Astrocyte (in vitro differentiated cells and primary cell): Measurements from ENCODE around the gene KIZ. TPM values are rescaled to one million over a fixed set of nuclear protein-coding genes. Genes with fewer than 3 reads are reported as not detected.

ENCODE experiments used
- DNase-seq: peaks from one replicate; pipeline ENCODE4 v3.0.0-alpha.2; 2010; ENCODE audit warnings: low read depth
- FAIRE-seq: peaks from 2 replicates; lab custom pipeline; 2011; peaks lifted over from hg19 to GRCh38; lab: Jason Lieb, UNC
- H2AFZ ChIP-seq: 2 replicates; pipeline ENCODE4 v1.6.0; 2012; ENCODE audit warnings: low read depth, low read length, inconsistent platforms
- H3K27ac ChIP-seq: 2 replicates; pipeline ENCODE4 v1.5.1; 2011; ENCODE audit warnings: low read depth, low read length, inconsistent platforms
- H3K27me3 ChIP-seq: 2 replicates; pipeline ENCODE4 v1.6.0; 2011; ENCODE audit warnings: low read length, inconsistent platforms; ENCODE audit not compliant: insufficient read depth
- H3K36me3 ChIP-seq: 2 replicates; pipeline ENCODE4 v1.5.1; 2011; ENCODE audit warnings: low read length, inconsistent platforms; ENCODE audit not compliant: insufficient read depth
- H3K4me1 ChIP-seq: 2 replicates; pipeline ENCODE4 v1.5.1; 2011; ENCODE audit warnings: low read length, inconsistent platforms; ENCODE audit not compliant: insufficient read depth
- H3K4me2 ChIP-seq: 2 replicates; pipeline ENCODE4 v1.6.0; 2012; ENCODE audit warnings: low read length, inconsistent platforms
- H3K4me3 ChIP-seq: 2 replicates; pipeline ENCODE4 v1.5.1; 2011; ENCODE audit warnings: low read depth, mild to moderate bottlenecking, low read length, inconsistent platforms; ENCODE audit not compliant: insufficient read depth
- H3K79me2 ChIP-seq: 2 replicates; pipeline ENCODE4 v1.6.0; 2012; ENCODE audit warnings: mild to moderate bottlenecking, low read length, inconsistent platforms; ENCODE audit not compliant: insufficient read depth
- H3K9ac ChIP-seq: 2 replicates; pipeline ENCODE4 v1.6.0; 2012; ENCODE audit warnings: mild to moderate bottlenecking, low read length, inconsistent platforms
- H3K9me3 ChIP-seq: 2 replicates; pipeline ENCODE4 v1.5.1; 2012; ENCODE audit warnings: low read depth, mild to moderate bottlenecking, low read length, inconsistent platforms; ENCODE audit not compliant: insufficient read depth
- H4K20me1 ChIP-seq: 2 replicates; pipeline ENCODE4 v1.6.0; 2012; ENCODE audit warnings: low read length, inconsistent platforms; ENCODE audit not compliant: insufficient read depth
- H3K27ac Mint-ChIP-seq: one replicate; pipeline ENCODE4 v1.8.0; 2021; ENCODE audit warnings: mild to moderate bottlenecking, mixed read lengths; ENCODE audit not compliant: unreplicated experiment
- H3K27me3 Mint-ChIP-seq: one replicate; pipeline ENCODE4 v1.8.0; 2021; ENCODE audit warnings: low read depth, mixed read lengths; ENCODE audit not compliant: unreplicated experiment
- H3K36me3 Mint-ChIP-seq: one replicate; pipeline ENCODE4 v1.8.0; 2021; ENCODE audit warnings: low read depth, mixed read lengths; ENCODE audit not compliant: unreplicated experiment
- H3K4me1 Mint-ChIP-seq: one replicate; pipeline ENCODE4 v1.8.0; 2021; ENCODE audit warnings: low read depth, mixed read lengths; ENCODE audit not compliant: unreplicated experiment
- H3K4me3 Mint-ChIP-seq: one replicate; pipeline ENCODE4 v1.8.0; 2021; ENCODE audit warnings: mild to moderate bottlenecking, moderate library complexity, mixed read lengths; ENCODE audit not compliant: unreplicated experiment
- H3K9me3 Mint-ChIP-seq: one replicate; pipeline ENCODE4 v1.8.0; 2021; ENCODE audit warnings: mild to moderate bottlenecking, mixed read lengths; ENCODE audit not compliant: unreplicated experiment
- EZH2 ChIP-seq: IDR thresholded peaks from 2 replicates; pipeline ENCODE4 v1.6.1; 2012; ENCODE audit warnings: mild to moderate bottlenecking, low read length, inconsistent platforms; ENCODE audit not compliant: insufficient read depth
- total RNA-seq: library from RNA; stranded (reverse); gene quantifications from 2 replicates; pipeline ENCODE4 v1.2.1, GENCODE V29; 2021
- TF ChIP-seq, protein P1 (sequence below): IDR thresholded peaks from 2 replicates; pipeline ENCODE4 v1.5.1; 2011; ENCODE audit warnings: low read depth, mild to moderate bottlenecking, inconsistent platforms, low read length, moderate library complexity; ENCODE audit not compliant: insufficient read depth

Gene KIZ
- total RNA-seq, 1 donor from 2014 or later = 9.7 TPM

DNA sequence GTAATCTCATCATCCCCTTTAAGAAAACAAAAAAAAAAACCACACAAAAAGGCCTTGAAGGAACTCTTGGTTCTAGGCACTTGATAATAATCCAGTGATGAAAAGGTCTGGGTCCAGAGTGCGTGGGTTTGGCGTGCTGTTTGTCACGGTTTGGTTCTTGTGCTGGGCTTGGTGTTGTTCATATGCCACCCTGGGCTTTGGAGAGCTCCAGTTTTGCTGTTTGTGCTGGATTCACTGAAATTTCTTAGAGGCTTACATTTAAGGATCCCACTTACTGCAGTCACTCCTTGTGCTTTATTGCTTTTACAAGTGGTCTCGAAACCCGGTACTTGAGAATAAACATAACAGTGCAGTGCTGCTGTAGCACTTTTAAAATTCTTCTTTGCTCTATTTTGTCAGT is 108.4 kb downstream of the KIZ start:
- Histone ChIP-seq H3K36me3 (no peaks in the 10 kb centered on the region), H3K4me2 (no peak overlapping the region), H3K4me3 (no peak overlapping the region), H3K9ac (no peak overlapping the region), H4K20me1 (no peaks in the 10 kb centered on the region), H3K27ac (no peak overlapping the region), H3K27me3 (no peaks in the 10 kb centered on the region), H3K79me2 (no peaks in the 10 kb centered on the region), H3K4me1 (no peaks in the 10 kb centered on the region), H3K9me3 (no peaks in the 10 kb centered on the region), H2AFZ (no peak overlapping the region)
- TF ChIP-seq EZH2 = no peak
- TF ChIP-seq, protein P1, sequence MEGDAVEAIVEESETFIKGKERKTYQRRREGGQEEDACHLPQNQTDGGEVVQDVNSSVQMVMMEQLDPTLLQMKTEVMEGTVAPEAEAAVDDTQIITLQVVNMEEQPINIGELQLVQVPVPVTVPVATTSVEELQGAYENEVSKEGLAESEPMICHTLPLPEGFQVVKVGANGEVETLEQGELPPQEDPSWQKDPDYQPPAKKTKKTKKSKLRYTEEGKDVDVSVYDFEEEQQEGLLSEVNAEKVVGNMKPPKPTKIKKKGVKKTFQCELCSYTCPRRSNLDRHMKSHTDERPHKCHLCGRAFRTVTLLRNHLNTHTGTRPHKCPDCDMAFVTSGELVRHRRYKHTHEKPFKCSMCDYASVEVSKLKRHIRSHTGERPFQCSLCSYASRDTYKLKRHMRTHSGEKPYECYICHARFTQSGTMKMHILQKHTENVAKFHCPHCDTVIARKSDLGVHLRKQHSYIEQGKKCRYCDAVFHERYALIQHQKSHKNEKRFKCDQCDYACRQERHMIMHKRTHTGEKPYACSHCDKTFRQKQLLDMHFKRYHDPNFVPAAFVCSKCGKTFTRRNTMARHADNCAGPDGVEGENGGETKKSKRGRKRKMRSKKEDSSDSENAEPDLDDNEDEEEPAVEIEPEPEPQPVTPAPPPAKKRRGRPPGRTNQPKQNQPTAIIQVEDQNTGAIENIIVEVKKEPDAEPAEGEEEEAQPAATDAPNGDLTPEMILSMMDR = no peak
- Mint-ChIP-seq H3K4me1 (no peaks in the 10 kb centered on the region), H3K36me3 (peaks cover 4% of the 10 kb centered on the region), H3K4me3 (no peak overlapping the region), H3K27me3 (peaks cover 7% of the 10 kb centered on the region), H3K27ac (no peak overlapping the region), H3K9me3 (no peaks in the 10 kb centered on the region)
- FAIRE-seq = no peak
- DNase-seq = no peak

GRCh38 chr20:21234806-21235483 is 109.1 kb downstream of the KIZ start:
- Histone ChIP-seq H2AFZ (no peak overlapping the region), H3K4me3 (no peak overlapping the region), H3K4me2 (no peak overlapping the region), H3K9me3 (no peaks in the 10 kb centered on the region), H4K20me1 (no peaks in the 10 kb centered on the region), H3K27me3 (no peaks in the 10 kb centered on the region), H3K27ac (no peak overlapping the region), H3K9ac (no peak overlapping the region), H3K36me3 (no peaks in the 10 kb centered on the region), H3K4me1 (no peaks in the 10 kb centered on the region), H3K79me2 (no peaks in the 10 kb centered on the region)
- H3K9me3 Mint-ChIP-seq = no peaks in the 10 kb centered on the region
- H3K4me3 Mint-ChIP-seq = no peak overlapping the region
- DNase-seq = no peak
- no peak overlapping the region for H3K27ac Mint-ChIP-seq
- no peak for FAIRE-seq
- H3K27me3 Mint-ChIP-seq = peaks cover 8% of the 10 kb centered on the region
- no peak for TF ChIP-seq EZH2
- TF ChIP-seq, protein P1 = no peak
- peaks cover 4% of the 10 kb centered on the region for H3K36me3 Mint-ChIP-seq
- H3K4me1 Mint-ChIP-seq = no peaks in the 10 kb centered on the region
